Measurements from ENCODE around the gene S100A9. TPM values are rescaled to one million over a fixed set of nuclear protein-coding genes. Genes with fewer than 3 reads are reported as not detected.

S100A9 gene
- total and polyA plus RNA-seq, 2 experiments from 2014 or later: not detected

GRCh38 chr1:153368495-153368894, 10.8 kb downstream of the S100A9 start:
- no peaks in the 10 kb centered on the region for H3K36me3 Mint-ChIP-seq (ENCODE audit: low read depth)
- H3K9me3 Mint-ChIP-seq: no peaks in the 10 kb centered on the region
- no peak overlapping the region for H3K4me3 Mint-ChIP-seq
- Histone ChIP-seq H3K27ac (ENCODE audit: low read depth) (no peak overlapping the region), H3K4me2 (no peak overlapping the region), H3K9me2 (ENCODE audit: insufficient read depth) (peaks cover 10% of the 10 kb centered on the region; the same call in 1 of the 2 replicates), H2AFZ (no peak overlapping the region), H3K4me3 (no peak overlapping the region), H3K27me3 (ENCODE audit: insufficient read depth) (no peaks in the 10 kb centered on the region), H4K20me1 (replicated peaks; ENCODE audit: insufficient read depth) (no peaks in the 10 kb centered on the region), H3K4me1 (ENCODE audit: insufficient read depth) (no peaks in the 10 kb centered on the region), H3K79me2 (replicated peaks; ENCODE audit: insufficient read depth) (no peaks in the 10 kb centered on the region), H3K36me3 (ENCODE audit: insufficient read depth) (no peaks in the 10 kb centered on the region), H3F3A (replicated peaks; ENCODE audit: low read depth) (no peaks in the 10 kb centered on the region)
- TF ChIP-seq STAT1 (IDR thresholded peaks at IDR 0.05; ENCODE audit: unreplicated experiment): no peak
- no peak for TF ChIP-seq ZNF114 (CRISPR knock-in tag; IDR thresholded peaks at IDR 0.05)
- TF ChIP-seq CREB1 (CRISPR knock-in tag; IDR thresholded peaks at IDR 0.05; ENCODE audit: low read depth): no peak
- TF ChIP-seq ETS1 (IDR thresholded peaks at IDR 0.05): no peak
- TF ChIP-seq EZH2 (IDR thresholded peaks at IDR 0.05; ENCODE audit: low read depth, unreplicated experiment): no peak
- no peak for TF ChIP-seq CTCF (conservative IDR thresholded peaks at IDR 0.05; ENCODE audit: low read depth in 2 of 2)
- no peak for TF ChIP-seq ZNF331 (CRISPR knock-in tag; IDR thresholded peaks at IDR 0.05; ENCODE audit: low read depth)
- TF ChIP-seq ZNF462 (CRISPR knock-in tag; IDR thresholded peaks at IDR 0.05): no peak
- no peak for TF ChIP-seq EZH2phosphoT487 (IDR thresholded peaks at IDR 0.05; ENCODE audit: unreplicated experiment)
- no peak for TF ChIP-seq NANOG (IDR thresholded peaks at IDR 0.05; ENCODE audit: borderline replicate concordance)
- no peak for TF ChIP-seq POLR2AphosphoS5 (IDR thresholded peaks at IDR 0.05; ENCODE audit: low read depth)
- TF ChIP-seq REST (IDR thresholded peaks at IDR 0.05; ENCODE audit: unreplicated experiment): no peak
- TF ChIP-seq JUNB (IDR thresholded peaks at IDR 0.05; ENCODE audit: unreplicated experiment): no peak
- DNase-seq (ENCODE audit: low spot score) (no peak), ATAC-seq (no peak)
- H3K27me3 Mint-ChIP-seq (ENCODE audit: insufficient read depth, low read depth, poor library complexity): peaks cover 5% of the 10 kb centered on the region
- H3K27ac Mint-ChIP-seq: no peak overlapping the region
- H3K4me1 Mint-ChIP-seq: no peaks in the 10 kb centered on the region
